ENCODE measurements around the gene SLC35F2. TPM values are rescaled to one million over a fixed set of nuclear protein-coding genes. Genes with fewer than 3 reads are reported as not detected.
A peak's percentile ranks its signal among the peaks of the same experiment; 100 is the strongest.

Gene SLC35F2
- total and polyA plus RNA-seq, 4 donors, result 9.5 to 14.8 (median 12.5) TPM

- Histone ChIP-seq H3K4me3 (ENCODE audit: low read depth, low read length) (no peak overlapping the region), H3K9me3 (ENCODE audit: control insufficient read depth, insufficient read depth, low read length) (no peaks in the 10 kb centered on the region), H3K4me1 (ENCODE audit: control insufficient read depth, insufficient read depth, low read length) (no peaks in the 10 kb centered on the region), H3K27me3 (ENCODE audit: control insufficient read depth, insufficient read depth, low read length) (no peaks in the 10 kb centered on the region), H3K36me3 (ENCODE audit: control insufficient read depth, insufficient read depth, low read length) (no peaks in the 10 kb centered on the region), H3K27ac (ENCODE audit: low read depth, low read length) (no peak overlapping the region)
- 100% methylated on average over 1 of the region's 5 CpGs for WGBS (ENCODE audit: insufficient coverage)
- no peak for DNase-seq (ENCODE audit: low read depth in 4 of 6, low spot score in 6 of 6)
Observed at GRCh38 chr11:107824668-107825369, 33.8 kb downstream of the SLC35F2 start.

GRCh38 chr11:107821199-107821927 lies 37.2 kb downstream of the SLC35F2 start:
- Histone ChIP-seq H3K9me3 (ENCODE audit: control insufficient read depth, insufficient read depth, low read length) (no peaks in the 10 kb centered on the region), H3K27me3 (ENCODE audit: control insufficient read depth, insufficient read depth, low read length) (no peaks in the 10 kb centered on the region), H3K4me3 (ENCODE audit: low read depth, low read length) (no peak overlapping the region), H3K4me1 (ENCODE audit: control insufficient read depth, insufficient read depth, low read length) (no peaks in the 10 kb centered on the region), H3K36me3 (ENCODE audit: control insufficient read depth, insufficient read depth, low read length) (no peaks in the 10 kb centered on the region), H3K27ac (ENCODE audit: low read depth, low read length) (no peak overlapping the region)
- peak in 1 of 6 donors; percentile 9 for DNase-seq (ENCODE audit: low read depth in 4 of 6, low spot score in 6 of 6)
- 50% methylated on average over 2 of the region's 3 CpGs for WGBS (ENCODE audit: insufficient coverage)

- DNase-seq (ENCODE audit: low read depth in 4 of 6, low spot score in 6 of 6), result no peak
- 100% methylated on average over 1 of the region's 5 CpGs for WGBS (ENCODE audit: insufficient coverage)
- H3K9me3 ChIP-seq (ENCODE audit: control insufficient read depth, insufficient read depth, low read length), result no peaks in the 10 kb centered on the region
Observed at GRCh38 chr11:107819361-107820014, 39.1 kb downstream of the SLC35F2 start.

GRCh38 chr11:107818491-107818890 lies 40.1 kb downstream of the SLC35F2 start:
- no CpG with 5 or more reads among the region's 3 CpGs for WGBS (ENCODE audit: insufficient coverage)
- DNase-seq (ENCODE audit: low read depth in 4 of 6, low spot score in 6 of 6), result no peak
- Histone ChIP-seq H3K36me3 (ENCODE audit: control insufficient read depth, insufficient read depth, low read length) (no peaks in the 10 kb centered on the region), H3K4me3 (ENCODE audit: low read depth, low read length) (no peak overlapping the region), H3K4me1 (ENCODE audit: control insufficient read depth, insufficient read depth, low read length) (no peaks in the 10 kb centered on the region), H3K27me3 (ENCODE audit: control insufficient read depth, insufficient read depth, low read length) (no peaks in the 10 kb centered on the region), H3K9me3 (ENCODE audit: control insufficient read depth, insufficient read depth, low read length) (no peaks in the 10 kb centered on the region), H3K27ac (ENCODE audit: low read depth, low read length) (no peak overlapping the region)

More at GRCh38 chr11:107819361-107820014, 39.1 kb downstream of the SLC35F2 start:
- Histone ChIP-seq H3K36me3 (ENCODE audit: control insufficient read depth, insufficient read depth, low read length) (no peaks in the 10 kb centered on the region), H3K4me3 (ENCODE audit: low read depth, low read length) (no peak overlapping the region), H3K4me1 (ENCODE audit: control insufficient read depth, insufficient read depth, low read length) (no peaks in the 10 kb centered on the region), H3K27ac (ENCODE audit: low read depth, low read length) (no peak overlapping the region), H3K27me3 (ENCODE audit: control insufficient read depth, insufficient read depth, low read length) (no peaks in the 10 kb centered on the region)

- no peaks in the 10 kb centered on the region for H3K27me3 ChIP-seq (ENCODE audit: control insufficient read depth, insufficient read depth, low read length)
- no peaks in the 10 kb centered on the region for H3K36me3 ChIP-seq (ENCODE audit: control insufficient read depth, insufficient read depth, low read length)
- no peak overlapping the region for H3K27ac ChIP-seq (ENCODE audit: low read depth, low read length)
- no CpG with 5 or more reads among the region's 2 CpGs for WGBS (ENCODE audit: insufficient coverage)
- no peak for DNase-seq (ENCODE audit: low read depth in 4 of 6, low spot score in 6 of 6)
- H3K9me3 ChIP-seq (ENCODE audit: control insufficient read depth, insufficient read depth, low read length), result no peaks in the 10 kb centered on the region
- H3K4me3 ChIP-seq (ENCODE audit: low read depth, low read length), result no peak overlapping the region
- no peaks in the 10 kb centered on the region for H3K4me1 ChIP-seq (ENCODE audit: control insufficient read depth, insufficient read depth, low read length)
Observed at GRCh38 chr11:107816028-107816427, 42.6 kb downstream of the SLC35F2 start.

GRCh38 chr11:107810875-107811274 lies 47.7 kb downstream of the SLC35F2 start:
- Histone ChIP-seq H3K36me3 (ENCODE audit: control insufficient read depth, insufficient read depth, low read length) (no peaks in the 10 kb centered on the region), H3K4me1 (ENCODE audit: control insufficient read depth, insufficient read depth, low read length) (no peaks in the 10 kb centered on the region), H3K4me3 (ENCODE audit: low read depth, low read length) (no peak overlapping the region), H3K27ac (ENCODE audit: low read depth, low read length) (no peak overlapping the region), H3K9me3 (ENCODE audit: control insufficient read depth, insufficient read depth, low read length) (no peaks in the 10 kb centered on the region), H3K27me3 (ENCODE audit: control insufficient read depth, insufficient read depth, low read length) (no peaks in the 10 kb centered on the region)
- DNase-seq (ENCODE audit: low read depth in 4 of 6, low spot score in 6 of 6), result no peak

- DNase-seq (ENCODE audit: low read depth in 4 of 6, low spot score in 6 of 6), result peak in 5 of 6 donors; percentile 7 to 85 (median 17)
- Histone ChIP-seq H3K4me1 (ENCODE audit: control insufficient read depth, insufficient read depth, low read length) (no peaks in the 10 kb centered on the region), H3K27ac (ENCODE audit: low read depth, low read length) (no peak overlapping the region), H3K9me3 (ENCODE audit: control insufficient read depth, insufficient read depth, low read length) (no peaks in the 10 kb centered on the region), H3K4me3 (ENCODE audit: low read depth, low read length) (no peak overlapping the region), H3K36me3 (ENCODE audit: control insufficient read depth, insufficient read depth, low read length) (no peaks in the 10 kb centered on the region), H3K27me3 (ENCODE audit: control insufficient read depth, insufficient read depth, low read length) (no peaks in the 10 kb centered on the region)
- WGBS (ENCODE audit: insufficient coverage), result 45% methylated on average over 2 of the region's 4 CpGs
Observed at GRCh38 chr11:107808521-107808920, 50.1 kb downstream of the SLC35F2 start.

GRCh38 chr11:107804971-107805370 lies 53.6 kb downstream of the SLC35F2 start:
- H3K4me1 ChIP-seq (ENCODE audit: control insufficient read depth, insufficient read depth, low read length), result no peaks in the 10 kb centered on the region
- H3K36me3 ChIP-seq (ENCODE audit: control insufficient read depth, insufficient read depth, low read length), result no peaks in the 10 kb centered on the region
- H3K27ac ChIP-seq (ENCODE audit: low read depth, low read length), result no peak overlapping the region
- no peak overlapping the region for H3K4me3 ChIP-seq (ENCODE audit: low read depth, low read length)
- no peaks in the 10 kb centered on the region for H3K27me3 ChIP-seq (ENCODE audit: control insufficient read depth, insufficient read depth, low read length)
- DNase-seq (ENCODE audit: low read depth in 4 of 6, low spot score in 6 of 6), result no peak
- H3K9me3 ChIP-seq (ENCODE audit: control insufficient read depth, insufficient read depth, low read length), result no peaks in the 10 kb centered on the region

GRCh38 chr11:107804211-107804610 lies 54.4 kb downstream of the SLC35F2 start:
- H3K36me3 ChIP-seq (ENCODE audit: control insufficient read depth, insufficient read depth, low read length), result no peaks in the 10 kb centered on the region
- no peaks in the 10 kb centered on the region for H3K27me3 ChIP-seq (ENCODE audit: control insufficient read depth, insufficient read depth, low read length)
- no peak for DNase-seq (ENCODE audit: low read depth in 4 of 6, low spot score in 6 of 6)
- WGBS (ENCODE audit: insufficient coverage), result no CpG with 5 or more reads among the region's 1 CpG
- H3K4me3 ChIP-seq (ENCODE audit: low read depth, low read length), result no peak overlapping the region
- H3K27ac ChIP-seq (ENCODE audit: low read depth, low read length), result no peak overlapping the region
- no peaks in the 10 kb centered on the region for H3K4me1 ChIP-seq (ENCODE audit: control insufficient read depth, insufficient read depth, low read length)
- no peaks in the 10 kb centered on the region for H3K9me3 ChIP-seq (ENCODE audit: control insufficient read depth, insufficient read depth, low read length)

All from spinal cord (tissue), 10 donors.